Measurements from ENCODE around the gene NOD2. TPM values are rescaled to one million over a fixed set of nuclear protein-coding genes. Genes with fewer than 3 reads are reported as not detected.

The NOD2 gene
- total and polyA plus RNA-seq, 2 experiments from 2014 or later: 0.27 to 0.66 TPM

- no peak for TF ChIP-seq STAT1 (IDR thresholded peaks at IDR 0.05; ENCODE audit: unreplicated experiment)
- TF ChIP-seq ZNF331 (CRISPR knock-in tag; IDR thresholded peaks at IDR 0.05; ENCODE audit: low read depth): no peak
- TF ChIP-seq CTCF (conservative IDR thresholded peaks at IDR 0.05; ENCODE audit: low read depth in 2 of 2): no peak
- TF ChIP-seq REST (IDR thresholded peaks at IDR 0.05; ENCODE audit: unreplicated experiment): no peak
- TF ChIP-seq NANOG (IDR thresholded peaks at IDR 0.05; ENCODE audit: borderline replicate concordance): no peak
- TF ChIP-seq, protein P1, sequence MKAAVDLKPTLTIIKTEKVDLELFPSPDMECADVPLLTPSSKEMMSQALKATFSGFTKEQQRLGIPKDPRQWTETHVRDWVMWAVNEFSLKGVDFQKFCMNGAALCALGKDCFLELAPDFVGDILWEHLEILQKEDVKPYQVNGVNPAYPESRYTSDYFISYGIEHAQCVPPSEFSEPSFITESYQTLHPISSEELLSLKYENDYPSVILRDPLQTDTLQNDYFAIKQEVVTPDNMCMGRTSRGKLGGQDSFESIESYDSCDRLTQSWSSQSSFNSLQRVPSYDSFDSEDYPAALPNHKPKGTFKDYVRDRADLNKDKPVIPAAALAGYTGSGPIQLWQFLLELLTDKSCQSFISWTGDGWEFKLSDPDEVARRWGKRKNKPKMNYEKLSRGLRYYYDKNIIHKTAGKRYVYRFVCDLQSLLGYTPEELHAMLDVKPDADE (IDR thresholded peaks at IDR 0.05): no peak
- TF ChIP-seq CREB1 (CRISPR knock-in tag; IDR thresholded peaks at IDR 0.05; ENCODE audit: low read depth): no peak
- TF ChIP-seq POLR2AphosphoS5 (IDR thresholded peaks at IDR 0.05; ENCODE audit: low read depth): no peak
Measured at GRCh38 chr16:50704245-50704644, 10.8 kb downstream of the NOD2 start (continued).

- peaks cover 6% of the 10 kb centered on the region; the same call in 1 of the 2 replicates for H3K36me3 ChIP-seq (ENCODE audit: insufficient read depth)
- no peak for DNase-seq (ENCODE audit: low spot score)
- no peak overlapping the region for H3K4me3 ChIP-seq
- no peak for ATAC-seq
- Mint-ChIP-seq H3K9me3 (peaks cover 24% of the 10 kb centered on the region), H3K27me3 (ENCODE audit: insufficient read depth, low read depth, poor library complexity) (peaks cover 7% of the 10 kb centered on the region), H3K4me1 (peaks cover 3% of the 10 kb centered on the region; the same call in 1 of the 3 replicates), H3K36me3 (ENCODE audit: low read depth) (peaks cover 7% of the 10 kb centered on the region), H3K4me3 (no peak overlapping the region), H3K27ac (no peak overlapping the region)
- no peak overlapping the region for H3K4me2 ChIP-seq
- H3K79me2 ChIP-seq (replicated peaks; ENCODE audit: insufficient read depth): no peaks in the 10 kb centered on the region
- H3K27me3 ChIP-seq (ENCODE audit: insufficient read depth): no peaks in the 10 kb centered on the region
- H3K9me2 ChIP-seq (ENCODE audit: insufficient read depth): no peaks in the 10 kb centered on the region
- no peak overlapping the region for H2AFZ ChIP-seq
- H3F3A ChIP-seq (replicated peaks; ENCODE audit: low read depth): no peaks in the 10 kb centered on the region
- no peak overlapping the region for H3K27ac ChIP-seq (ENCODE audit: low read depth)
- H3K4me1 ChIP-seq (ENCODE audit: insufficient read depth): no peaks in the 10 kb centered on the region
- no peaks in the 10 kb centered on the region for H4K20me1 ChIP-seq (replicated peaks; ENCODE audit: insufficient read depth)
- TF ChIP-seq JUNB (IDR thresholded peaks at IDR 0.05; ENCODE audit: unreplicated experiment) (no peak), EZH2 (IDR thresholded peaks at IDR 0.05; ENCODE audit: low read depth, unreplicated experiment) (no peak), CTCF (conservative IDR thresholded peaks at IDR 0.05; ENCODE audit: low read depth in 2 of 2) (no peak), POLR2AphosphoS5 (IDR thresholded peaks at IDR 0.05; ENCODE audit: low read depth) (no peak)
Measured at GRCh38 chr16:50705436-50706110, 12.2 kb downstream of the NOD2 start.
